A673 (cell line): Measurements from ENCODE around the gene MIGA2. TPM values are rescaled to one million over a fixed set of nuclear protein-coding genes. Genes with fewer than 3 reads are reported as not detected.

Experiments used
- BruUV-seq: library from RNA; stranded (reverse); fragments of 400-500 nt; replicated peaks from 2 replicates; lab custom pipeline; 2021; lab: Mats Ljungman, UMichigan
- CTCF ChIA-PET: fragments of 300-600 bp; sonication (Branson Sonifier 250); formaldehyde crosslinking; loops from one replicate; lab custom pipeline; 2022; ENCODE audit warnings: antibody characterized with exemption; lab: Charles Lee
- POLR2A ChIA-PET: fragments of 300-600 bp; sonication (Branson Sonifier 250); formaldehyde crosslinking; loops from one replicate; lab custom pipeline; 2022; ENCODE audit warnings: antibody characterized with exemption; ENCODE audit not compliant: low non-redundant PET; lab: Charles Lee
- DNase-seq: peaks from one replicate; pipeline ENCODE4 v3.0.0-alpha.2; 2015; ENCODE audit warnings: low spot score
- H3K27ac ChIP-seq: fragments of 200-600 bp; sonication (generic); 2 replicates; pipeline ENCODE4 v1.5.1; 2016; ENCODE audit warnings: mixed run types, low read depth, mild to moderate bottlenecking, mixed read lengths, antibody characterized with exemption, low read length; ENCODE audit not compliant: poor library complexity, severe bottlenecking
- H3K27me3 ChIP-seq: fragments of 200-600 bp; sonication (generic); replicated peaks from 2 replicates; pipeline ENCODE4 v1.6.1; 2017; ENCODE audit warnings: mixed run types, low read depth, mild to moderate bottlenecking, mixed read lengths, antibody characterized with exemption, low read length; ENCODE audit not compliant: insufficient read depth, poor library complexity
- H3K36me3 ChIP-seq: fragments of 200-600 bp; sonication (generic); 2 replicates; pipeline ENCODE4 v1.6.1; 2016; ENCODE audit warnings: mixed run types, mild to moderate bottlenecking, mixed read lengths, antibody characterized with exemption, low read length; ENCODE audit not compliant: insufficient read depth, poor library complexity, severe bottlenecking
- H3K4me1 ChIP-seq: fragments of 200-600 bp; sonication (generic); 2 replicates; pipeline ENCODE4 v1.6.1; 2017; ENCODE audit warnings: mixed run types, mild to moderate bottlenecking, mixed read lengths, antibody characterized with exemption, low read length; ENCODE audit not compliant: insufficient read depth, poor library complexity, severe bottlenecking
- H3K4me3 ChIP-seq: fragments of 200-600 bp; sonication (generic); 2 replicates; pipeline ENCODE4 v1.5.1; 2016; ENCODE audit warnings: low read depth, mixed run types, mild to moderate bottlenecking, mixed read lengths, low read length; ENCODE audit not compliant: poor library complexity, severe bottlenecking
- H3K9me3 ChIP-seq: fragments of 200-600 bp; sonication (generic); 2 replicates; pipeline ENCODE4 v1.6.1; 2016; ENCODE audit warnings: mixed run types, low read depth, mild to moderate bottlenecking, mixed read lengths, antibody characterized with exemption, low read length; ENCODE audit not compliant: poor library complexity, severe bottlenecking
- CTCF ChIP-seq: fragments of 300-800, 200-600 bp; sonication (generic); conservative IDR thresholded peaks from 2 replicates; pipeline ENCODE4 v1.5.1; 2017; ENCODE audit warnings: low read depth, mild to moderate bottlenecking, antibody characterized with exemption, low read length, moderate library complexity, mixed read lengths
- EZH2 ChIP-seq: fragments of 200-600 bp; sonication (generic); IDR thresholded peaks from 2 replicates; pipeline ENCODE4 v1.6.1; 2017; ENCODE audit warnings: borderline replicate concordance, low read depth, mild to moderate bottlenecking, mixed read lengths, antibody characterized with exemption, low read length; ENCODE audit not compliant: poor library complexity, severe bottlenecking
- intact Hi-C: fragments of 100-400 bp; cut with micrococcal nuclease; formaldehyde crosslinking; loops from one replicate; pipeline ENCODE4 v1.10.0; 2022; ENCODE audit not compliant: unreplicated experiment
- total RNA-seq: library from RNA; stranded (reverse); gene quantifications from 2 replicates; pipeline ENCODE4 v1.2.3, GENCODE V29; 2021

Gene MIGA2
- total RNA-seq, 1 experiment from 2014 or later: 27.7 TPM

GRCh38 chr9:129108083-129108804 is 71.8 kb downstream of the MIGA2 start:
- no peak for DNase-seq
- TF ChIP-seq CTCF (no peak), EZH2 (no peak)
- POLR2A ChIA-PET: no interaction called here
- no peaks in the 10 kb centered on the region for H3K36me3 ChIP-seq
- CTCF ChIA-PET: interaction anchor here (0.6 kb wide), 1 partner anchor 16 kb away, joined by 5 read pairs; no protein-coding TSS in a partner anchor
- no peak overlapping the region for H3K27ac ChIP-seq
- intact Hi-C loops: no loop called here
- H3K9me3 ChIP-seq: no peaks in the 10 kb centered on the region
- H3K4me1 ChIP-seq: peaks cover 11% of the 10 kb centered on the region
- H3K4me3 ChIP-seq: no peak overlapping the region
- no TSS peak for BruUV-seq
- no peaks in the 10 kb centered on the region for H3K27me3 ChIP-seq

- Histone ChIP-seq H3K9me3 (no peaks in the 10 kb centered on the region), H3K4me1 (peaks cover 11% of the 10 kb centered on the region), H3K36me3 (no peaks in the 10 kb centered on the region), H3K4me3 (no peak overlapping the region), H3K27me3 (no peaks in the 10 kb centered on the region), H3K27ac (no peak overlapping the region)
- CTCF ChIA-PET: no interaction called here
- peak; percentile 37 for DNase-seq
- BruUV-seq: no TSS peak
- intact Hi-C loops: no loop called here
- POLR2A ChIA-PET: interaction anchor here (0.5 kb wide), 1 partner anchor 516 kb away, joined by 3 read pairs; no protein-coding TSS in a partner anchor
- TF ChIP-seq CTCF (no peak), EZH2 (no peak)
Observed at GRCh38 chr9:129108805-129109536, 72.5 kb downstream of the MIGA2 start.

GRCh38 chr9:129109537-129109903 is 73.1 kb downstream of the MIGA2 start:
- no peaks in the 10 kb centered on the region for H3K36me3 ChIP-seq
- H3K27me3 ChIP-seq: no peaks in the 10 kb centered on the region
- DNase-seq: peak; percentile 33
- H3K4me1 ChIP-seq: peaks cover 11% of the 10 kb centered on the region
- TF ChIP-seq CTCF (no peak), EZH2 (no peak)
- ChIA-PET CTCF (no interaction called here), POLR2A (interaction anchor here (0.5 kb wide), 1 partner anchor 516 kb away, joined by 3 read pairs; no protein-coding TSS in a partner anchor)
- no TSS peak for BruUV-seq
- H3K27ac ChIP-seq: no peak overlapping the region
- no peaks in the 10 kb centered on the region for H3K9me3 ChIP-seq
- intact Hi-C loops: no loop called here
- peak overlapping the region; percentile 88 for H3K4me3 ChIP-seq
